PC-9 (cell line): ENCODE measurements around the gene KHK. TPM values are rescaled to one million over a fixed set of nuclear protein-coding genes. Genes with fewer than 3 reads are reported as not detected.
A peak's percentile ranks its signal among the peaks of the same experiment; 100 is the strongest.

Experiments used
- BruUV-seq: library from RNA; stranded (reverse); fragments of 400-500 nt; replicated peaks from 2 replicates; lab custom pipeline; 2021; lab: Mats Ljungman, UMichigan
- CTCF ChIA-PET: fragments of 300-600 bp; sonication (Branson Sonifier 250); formaldehyde crosslinking; loops from one replicate; lab custom pipeline; 2022; ENCODE audit warnings: antibody characterized with exemption; lab: Charles Lee
- POLR2A ChIA-PET: fragments of 300-600 bp; sonication (Branson Sonifier 250); formaldehyde crosslinking; loops from one replicate; lab custom pipeline; 2022; ENCODE audit warnings: antibody characterized with exemption; ENCODE audit not compliant: unreplicated experiment; lab: Charles Lee
- DNase-seq, 2 experiments: peaks; one replicate each; pipeline versions ENCODE4 v3.0.0 to v3.0.0-alpha.2; 2015 to 2022; ENCODE audit warnings: mixed read lengths in 1 of 2
- H2AFZ ChIP-seq: fragments of 200-600 bp; sonication (generic); 2 replicates; pipeline ENCODE4 v1.8.1; 2017; ENCODE audit warnings: antibody characterized with exemption
- H3F3A ChIP-seq: fragments of 200-600 bp; sonication (generic); 2 replicates; pipeline ENCODE4 v1.8.1; 2017; ENCODE audit warnings: antibody characterized with exemption, mild to moderate bottlenecking, low read depth; ENCODE audit not compliant: insufficient read depth
- H3K27ac ChIP-seq: fragments of 200-600 bp; sonication (generic); 2 replicates; pipeline ENCODE4 v1.6.1; 2016; ENCODE audit warnings: mixed run types
- H3K27me3 ChIP-seq: fragments of 200-600 bp; sonication (generic); 2 replicates; pipeline ENCODE4 v1.6.1; 2016; ENCODE audit warnings: low read depth, mixed run types; ENCODE audit not compliant: insufficient read depth
- H3K36me3 ChIP-seq: fragments of 200-600 bp; sonication (generic); 2 replicates; pipeline ENCODE4 v1.6.1; 2016; ENCODE audit warnings: low read depth, mixed run types
- H3K4me1 ChIP-seq: fragments of 200-600 bp; sonication (generic); replicated peaks from 2 replicates; pipeline ENCODE4 v1.6.1; 2016; ENCODE audit warnings: mixed run types; ENCODE audit not compliant: insufficient read depth
- H3K4me2 ChIP-seq: fragments of 200-600 bp; sonication (generic); 2 replicates; pipeline ENCODE4 v1.6.1; 2017; ENCODE audit warnings: mixed run types
- H3K4me3 ChIP-seq: fragments of 200-600 bp; sonication (generic); 2 replicates; pipeline ENCODE4 v1.6.1; 2016; ENCODE audit warnings: mixed run types
- H3K79me2 ChIP-seq: fragments of 200-600 bp; sonication (generic); 2 replicates; pipeline ENCODE4 v1.6.1; 2017; ENCODE audit warnings: low read depth, mixed run types
- H3K9me2 ChIP-seq: fragments of 200-600 bp; sonication (generic); 2 replicates; pipeline ENCODE4 v1.8.1; 2017; ENCODE audit warnings: mild to moderate bottlenecking; ENCODE audit not compliant: insufficient read depth
- H3K9me3 ChIP-seq: fragments of 200-600 bp; sonication (generic); 2 replicates; pipeline ENCODE4 v1.8.1; 2016; ENCODE audit warnings: low read depth; ENCODE audit not compliant: insufficient read depth
- H4K20me1 ChIP-seq: fragments of 200-600 bp; sonication (generic); 2 replicates; pipeline ENCODE4 v1.8.1; 2017; ENCODE audit not compliant: insufficient read depth
- EZH2 ChIP-seq: fragments of 200-600 bp; sonication (generic); IDR thresholded peaks from 2 replicates; pipeline ENCODE4 v1.8.0; 2017; ENCODE audit warnings: antibody characterized with exemption, low read depth
- intact Hi-C: fragments of 100-400 bp; cut with micrococcal nuclease; formaldehyde crosslinking; loops from one replicate; pipeline ENCODE4 v1.10.0; 2022; ENCODE audit not compliant: unreplicated experiment
- total RNA-seq: library from RNA; stranded (reverse); gene quantifications from 2 replicates; pipeline ENCODE4 v1.2.3, GENCODE V29; 2021
- TF ChIP-seq, protein P1 (sequence below): fragments of 200-600 bp; sonication (generic); conservative IDR thresholded peaks from 2 replicates; pipeline ENCODE4 v1.6.1; 2017; ENCODE audit warnings: mixed run types, antibody characterized with exemption, mild to moderate bottlenecking, moderate library complexity

The KHK gene
- total RNA-seq, 1 experiment from 2014 or later, result 4.4 TPM

DNA sequence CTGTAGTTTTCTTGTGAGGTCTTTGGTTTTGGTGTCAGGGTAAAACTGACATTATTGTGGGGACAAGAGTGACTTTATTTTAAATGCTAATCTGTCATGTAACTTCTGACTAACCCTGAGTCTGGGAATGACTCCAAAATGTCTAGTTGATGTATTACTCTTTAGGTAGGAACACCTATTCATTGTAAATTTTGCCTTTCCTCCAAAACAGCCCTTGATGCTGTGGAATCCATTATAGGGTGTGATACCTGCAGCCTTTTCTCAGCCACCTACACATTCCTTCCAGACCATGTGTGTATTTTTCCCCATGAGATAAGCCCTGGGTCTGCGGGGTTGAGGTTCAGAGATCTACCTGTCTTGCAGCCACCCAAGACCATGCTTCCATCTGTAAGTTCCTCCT lies 56.7 kb downstream of the KHK start:
- H3K4me1 ChIP-seq, result no peaks in the 10 kb centered on the region
- H3F3A ChIP-seq, result no peaks in the 10 kb centered on the region; the same call in 1 of the 2 replicates
- ChIA-PET POLR2A (no interaction called here), CTCF (interaction anchor here (0.6 kb wide), 1 partner anchor 103 kb away, joined by 4 read pairs; no protein-coding TSS in a partner anchor)
- no peaks in the 10 kb centered on the region for H3K9me2 ChIP-seq
- peaks cover 13% of the 10 kb centered on the region for H3K27me3 ChIP-seq
- TF ChIP-seq EZH2, result no peak
- TF ChIP-seq, protein P1, sequence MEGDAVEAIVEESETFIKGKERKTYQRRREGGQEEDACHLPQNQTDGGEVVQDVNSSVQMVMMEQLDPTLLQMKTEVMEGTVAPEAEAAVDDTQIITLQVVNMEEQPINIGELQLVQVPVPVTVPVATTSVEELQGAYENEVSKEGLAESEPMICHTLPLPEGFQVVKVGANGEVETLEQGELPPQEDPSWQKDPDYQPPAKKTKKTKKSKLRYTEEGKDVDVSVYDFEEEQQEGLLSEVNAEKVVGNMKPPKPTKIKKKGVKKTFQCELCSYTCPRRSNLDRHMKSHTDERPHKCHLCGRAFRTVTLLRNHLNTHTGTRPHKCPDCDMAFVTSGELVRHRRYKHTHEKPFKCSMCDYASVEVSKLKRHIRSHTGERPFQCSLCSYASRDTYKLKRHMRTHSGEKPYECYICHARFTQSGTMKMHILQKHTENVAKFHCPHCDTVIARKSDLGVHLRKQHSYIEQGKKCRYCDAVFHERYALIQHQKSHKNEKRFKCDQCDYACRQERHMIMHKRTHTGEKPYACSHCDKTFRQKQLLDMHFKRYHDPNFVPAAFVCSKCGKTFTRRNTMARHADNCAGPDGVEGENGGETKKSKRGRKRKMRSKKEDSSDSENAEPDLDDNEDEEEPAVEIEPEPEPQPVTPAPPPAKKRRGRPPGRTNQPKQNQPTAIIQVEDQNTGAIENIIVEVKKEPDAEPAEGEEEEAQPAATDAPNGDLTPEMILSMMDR, result no peak
- no peaks in the 10 kb centered on the region for H4K20me1 ChIP-seq
- H3K4me3 ChIP-seq, result no peak overlapping the region
- no peak overlapping the region for H3K4me2 ChIP-seq
- H3K27ac ChIP-seq, result no peak overlapping the region
- H3K79me2 ChIP-seq, result no peaks in the 10 kb centered on the region
- intact Hi-C loops, result no loop called here
- no peaks in the 10 kb centered on the region for H3K9me3 ChIP-seq
- DNase-seq, result peak; percentile 13 to 63
- no TSS peak for BruUV-seq
- H3K36me3 ChIP-seq, result no peaks in the 10 kb centered on the region
- H2AFZ ChIP-seq, result no peak overlapping the region

DNA sequence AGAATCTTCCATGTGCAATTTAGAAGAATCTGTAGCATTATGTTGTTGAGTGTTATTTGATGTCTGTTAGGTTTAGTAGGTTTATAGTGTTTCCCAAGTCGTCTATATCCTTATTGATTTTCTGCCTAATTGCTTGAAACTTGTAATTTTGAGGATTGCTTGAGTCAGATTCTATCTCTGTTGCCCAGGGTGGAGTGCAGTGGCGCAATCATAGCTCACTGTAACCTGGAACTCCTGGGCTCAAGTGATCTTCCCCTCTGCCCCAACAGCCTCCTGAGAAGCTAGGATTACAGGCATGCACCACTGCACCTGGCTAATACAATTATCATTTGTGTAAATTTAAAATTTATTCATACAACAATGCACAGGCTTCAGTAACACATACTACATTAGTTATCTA lies 59.1 kb downstream of the KHK start:
- TF ChIP-seq, protein P1, result no peak
- no peak for TF ChIP-seq EZH2
- POLR2A ChIA-PET, result no interaction called here

DNA sequence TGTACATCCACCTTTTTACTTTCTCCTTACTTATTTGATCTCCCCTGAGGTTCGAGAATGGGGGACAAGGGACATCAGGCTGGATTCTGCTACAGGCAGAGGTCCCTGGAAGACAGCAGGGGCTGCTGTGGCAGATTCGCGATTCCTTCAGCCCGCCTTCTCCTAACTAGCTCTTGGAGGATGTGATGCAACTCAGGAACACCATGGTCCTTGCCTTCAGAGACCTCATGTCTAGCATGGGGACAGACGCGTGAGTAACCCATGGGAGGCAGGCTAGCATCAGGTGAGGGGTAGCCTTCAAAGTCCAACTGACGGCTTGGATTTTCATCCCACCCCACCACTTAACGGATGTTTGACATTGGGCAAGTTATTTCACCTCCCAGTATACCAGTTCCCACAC lies 61.4 kb downstream of the KHK start:
- TF ChIP-seq, protein P1, result no peak
- no peak for TF ChIP-seq EZH2
- intact Hi-C loops, result no loop called here
- no peaks in the 10 kb centered on the region for H3K36me3 ChIP-seq
- H4K20me1 ChIP-seq, result no peaks in the 10 kb centered on the region
- H3K4me1 ChIP-seq, result no peaks in the 10 kb centered on the region
- no peaks in the 10 kb centered on the region for H3K9me3 ChIP-seq
- H3F3A ChIP-seq, result peaks cover 2% of the 10 kb centered on the region; the same call in 1 of the 2 replicates
- BruUV-seq, result no TSS peak
- no peak overlapping the region for H3K4me3 ChIP-seq
- H3K9me2 ChIP-seq, result no peaks in the 10 kb centered on the region
- CTCF ChIA-PET, result no interaction called here
- H3K79me2 ChIP-seq, result no peaks in the 10 kb centered on the region
- no peak overlapping the region for H3K4me2 ChIP-seq
- no peak overlapping the region for H2AFZ ChIP-seq
- H3K27me3 ChIP-seq, result no peaks in the 10 kb centered on the region
- H3K27ac ChIP-seq, result no peak overlapping the region
- POLR2A ChIA-PET, result no interaction called here
- DNase-seq, result no peak

More for the DNA sequence above, 59.1 kb downstream of the KHK start:
- Histone ChIP-seq H3K79me2 (no peaks in the 10 kb centered on the region), H4K20me1 (no peaks in the 10 kb centered on the region), H3K36me3 (no peaks in the 10 kb centered on the region), H3K4me3 (no peak overlapping the region), H3K27me3 (peaks cover 9% of the 10 kb centered on the region), H3K4me2 (no peak overlapping the region), H3K4me1 (no peaks in the 10 kb centered on the region), H3F3A (no peaks in the 10 kb centered on the region; the same call in 1 of the 2 replicates), H3K9me3 (no peaks in the 10 kb centered on the region), H2AFZ (no peak overlapping the region), H3K9me2 (no peaks in the 10 kb centered on the region), H3K27ac (no peak overlapping the region)
- DNase-seq, result no peak
- CTCF ChIA-PET, result no interaction called here
- intact Hi-C loops, result no loop called here
- no TSS peak for BruUV-seq
